ENCODE data around the gene ARID5B.

The ARID5B gene, protein sequence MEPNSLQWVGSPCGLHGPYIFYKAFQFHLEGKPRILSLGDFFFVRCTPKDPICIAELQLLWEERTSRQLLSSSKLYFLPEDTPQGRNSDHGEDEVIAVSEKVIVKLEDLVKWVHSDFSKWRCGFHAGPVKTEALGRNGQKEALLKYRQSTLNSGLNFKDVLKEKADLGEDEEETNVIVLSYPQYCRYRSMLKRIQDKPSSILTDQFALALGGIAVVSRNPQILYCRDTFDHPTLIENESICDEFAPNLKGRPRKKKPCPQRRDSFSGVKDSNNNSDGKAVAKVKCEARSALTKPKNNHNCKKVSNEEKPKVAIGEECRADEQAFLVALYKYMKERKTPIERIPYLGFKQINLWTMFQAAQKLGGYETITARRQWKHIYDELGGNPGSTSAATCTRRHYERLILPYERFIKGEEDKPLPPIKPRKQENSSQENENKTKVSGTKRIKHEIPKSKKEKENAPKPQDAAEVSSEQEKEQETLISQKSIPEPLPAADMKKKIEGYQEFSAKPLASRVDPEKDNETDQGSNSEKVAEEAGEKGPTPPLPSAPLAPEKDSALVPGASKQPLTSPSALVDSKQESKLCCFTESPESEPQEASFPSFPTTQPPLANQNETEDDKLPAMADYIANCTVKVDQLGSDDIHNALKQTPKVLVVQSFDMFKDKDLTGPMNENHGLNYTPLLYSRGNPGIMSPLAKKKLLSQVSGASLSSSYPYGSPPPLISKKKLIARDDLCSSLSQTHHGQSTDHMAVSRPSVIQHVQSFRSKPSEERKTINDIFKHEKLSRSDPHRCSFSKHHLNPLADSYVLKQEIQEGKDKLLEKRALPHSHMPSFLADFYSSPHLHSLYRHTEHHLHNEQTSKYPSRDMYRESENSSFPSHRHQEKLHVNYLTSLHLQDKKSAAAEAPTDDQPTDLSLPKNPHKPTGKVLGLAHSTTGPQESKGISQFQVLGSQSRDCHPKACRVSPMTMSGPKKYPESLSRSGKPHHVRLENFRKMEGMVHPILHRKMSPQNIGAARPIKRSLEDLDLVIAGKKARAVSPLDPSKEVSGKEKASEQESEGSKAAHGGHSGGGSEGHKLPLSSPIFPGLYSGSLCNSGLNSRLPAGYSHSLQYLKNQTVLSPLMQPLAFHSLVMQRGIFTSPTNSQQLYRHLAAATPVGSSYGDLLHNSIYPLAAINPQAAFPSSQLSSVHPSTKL

DNA sequence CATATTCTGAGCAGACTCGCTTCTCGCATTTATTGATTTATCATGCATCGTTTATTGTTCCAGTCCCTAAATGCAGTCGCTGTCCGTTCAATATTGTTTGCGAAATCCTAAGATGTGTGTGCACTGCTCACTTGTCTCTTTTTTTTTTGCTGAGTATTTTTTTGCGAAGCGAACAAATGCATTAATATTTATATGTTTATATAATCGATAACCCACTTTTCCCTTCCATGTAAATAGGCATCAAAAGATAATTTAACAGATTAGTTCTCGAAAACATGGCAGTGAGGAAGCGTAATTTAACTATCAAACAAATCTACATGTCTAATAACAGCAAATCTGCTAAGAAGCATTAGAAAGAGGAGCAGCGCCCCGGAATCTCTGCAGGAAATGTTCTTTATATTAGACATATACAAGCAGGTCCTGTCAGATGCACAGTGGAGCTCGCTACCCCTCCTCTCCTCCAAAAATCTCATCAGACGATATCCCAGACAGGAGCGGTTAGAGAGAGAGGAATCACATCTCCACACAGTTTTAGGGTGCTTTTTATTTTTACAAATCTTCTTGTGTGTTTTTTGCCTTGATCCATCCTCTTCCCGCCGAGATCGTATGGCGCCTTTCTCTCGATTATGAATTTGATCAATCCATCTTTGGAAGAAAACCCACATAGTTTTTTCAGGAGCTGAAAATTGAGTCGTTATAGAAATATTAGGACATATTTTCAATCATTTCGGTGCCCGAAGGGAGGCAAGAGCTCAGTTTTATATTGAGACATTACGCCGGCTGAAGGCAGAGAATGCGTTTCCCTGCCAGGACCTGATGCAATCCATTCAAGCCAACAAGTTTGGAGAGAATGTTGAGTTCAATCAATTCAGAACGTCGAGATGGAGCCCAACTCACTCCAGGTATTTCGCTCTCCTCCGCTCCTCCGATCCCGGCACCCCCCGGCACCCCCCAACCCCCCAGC lies at the start of gene ARID5B:
Gene ARID5B, plus strand, starts transcription at position 871 of the 964 bp plus-strand sequence. Its CDS starts 11 bp downstream, at position 882.
- TF ChIP-seq NFRKB (IDR thresholded peaks at IDR 0.05) (no peak), TARDBP (IDR thresholded peaks at IDR 0.05) (no peak), ELF4 (IDR thresholded peaks at IDR 0.05) (no peak), HDGF (IDR thresholded peaks at IDR 0.05; ENCODE audit: borderline replicate concordance) (no peak), BHLHE40 (IDR thresholded peaks at IDR 0.05; ENCODE audit: borderline replicate concordance) (no peak), FOXK2 (IDR thresholded peaks at IDR 0.05) (no peak), FOXM1 (IDR thresholded peaks at IDR 0.05; ENCODE audit: borderline replicate concordance) (no peak), SP1 (IDR thresholded peaks at IDR 0.05) (no peak), L3MBTL2 (conservative IDR thresholded peaks at IDR 0.05) (no peak), SUZ12 (IDR thresholded peaks at IDR 0.05) (no peak), ZNF384 (IDR thresholded peaks at IDR 0.05) (no peak), FOXA1 (IDR thresholded peaks at IDR 0.05) (no peak), LEF1 (IDR thresholded peaks at IDR 0.05; ENCODE audit: borderline replicate concordance) (no peak)
- TF ChIP-seq, protein P1, sequence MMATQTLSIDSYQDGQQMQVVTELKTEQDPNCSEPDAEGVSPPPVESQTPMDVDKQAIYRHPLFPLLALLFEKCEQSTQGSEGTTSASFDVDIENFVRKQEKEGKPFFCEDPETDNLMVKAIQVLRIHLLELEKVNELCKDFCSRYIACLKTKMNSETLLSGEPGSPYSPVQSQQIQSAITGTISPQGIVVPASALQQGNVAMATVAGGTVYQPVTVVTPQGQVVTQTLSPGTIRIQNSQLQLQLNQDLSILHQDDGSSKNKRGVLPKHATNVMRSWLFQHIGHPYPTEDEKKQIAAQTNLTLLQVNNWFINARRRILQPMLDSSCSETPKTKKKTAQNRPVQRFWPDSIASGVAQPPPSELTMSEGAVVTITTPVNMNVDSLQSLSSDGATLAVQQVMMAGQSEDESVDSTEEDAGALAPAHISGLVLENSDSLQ (IDR thresholded peaks at IDR 0.05) = no peak
- CTCF ChIA-PET = interaction anchor here (0.7 kb wide), 1 partner anchor 208 kb away, joined by 3 read pairs; no protein-coding TSS in a partner anchor
- peak; percentile 65 for DNase-seq (ENCODE audit: extremely low spot score)
- POLR2A ChIA-PET = interaction anchor here (1.2 to 2.7 kb wide), 2 partner anchors 149 to 368 kb away, joined by 3 to 10 read pairs; partner anchors contain the start of gene RTKN2

DNA sequence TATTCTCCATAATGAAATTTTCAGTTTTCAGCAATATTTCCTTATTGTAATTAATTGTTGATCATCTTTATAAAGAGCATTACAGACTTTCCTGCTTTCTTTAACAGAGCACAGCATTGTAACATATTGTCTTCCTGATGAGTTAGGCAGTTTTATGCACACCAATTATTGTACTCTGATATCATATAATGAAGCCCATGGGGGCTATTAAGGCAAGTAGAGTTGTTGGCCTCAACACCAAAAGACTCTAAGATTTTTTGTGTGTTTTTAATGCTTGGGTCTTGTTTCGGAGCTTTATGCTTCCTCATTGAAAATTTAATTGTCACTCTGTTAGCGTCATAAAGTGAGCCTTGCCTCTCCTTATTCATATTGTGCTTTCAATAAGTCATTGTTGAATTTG lies 49.2 kb upstream of the ARID5B start:
- no peak for DNase-seq (ENCODE audit: extremely low spot score)
- ChIA-PET POLR2A (no interaction called here), CTCF (no interaction called here)
- TF ChIP-seq ELF4 (IDR thresholded peaks at IDR 0.05) (no peak), FOXK2 (IDR thresholded peaks at IDR 0.05) (no peak), BHLHE40 (IDR thresholded peaks at IDR 0.05; ENCODE audit: borderline replicate concordance) (no peak), ARNT (IDR thresholded peaks at IDR 0.05) (no peak)

DNA sequence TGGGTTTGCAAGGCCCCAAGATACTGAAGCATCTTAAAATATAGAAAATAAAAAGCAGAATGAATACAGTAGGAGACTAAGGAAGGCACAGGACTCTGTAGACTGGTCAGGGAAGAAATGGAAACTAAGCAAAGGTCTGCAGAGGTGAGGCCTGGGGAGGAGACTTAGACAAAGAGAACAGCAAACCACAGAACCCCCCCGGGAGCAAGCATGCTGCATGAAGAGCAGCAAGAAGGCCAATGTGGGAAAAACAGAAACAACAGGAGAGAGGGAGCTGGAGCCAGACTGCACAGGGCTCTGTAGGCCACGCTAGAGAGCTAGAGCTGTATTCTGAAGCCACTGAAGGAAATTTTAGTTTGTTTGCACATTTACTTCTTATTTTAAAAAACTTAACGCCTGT lies 45.7 kb upstream of the ARID5B start:
- no peak for TF ChIP-seq SUZ12 (IDR thresholded peaks at IDR 0.05)
- TF ChIP-seq NFRKB (IDR thresholded peaks at IDR 0.05) = no peak
- no peak for TF ChIP-seq BHLHE40 (IDR thresholded peaks at IDR 0.05; ENCODE audit: borderline replicate concordance)
- TF ChIP-seq CTBP1 (IDR thresholded peaks at IDR 0.05; ENCODE audit: borderline replicate concordance) = no peak
- TF ChIP-seq, protein P1 (IDR thresholded peaks at IDR 0.05) = no peak
- no peak for TF ChIP-seq LEF1 (IDR thresholded peaks at IDR 0.05; ENCODE audit: borderline replicate concordance)
- TF ChIP-seq L3MBTL2 (conservative IDR thresholded peaks at IDR 0.05) = no peak
- no peak for TF ChIP-seq SP1 (IDR thresholded peaks at IDR 0.05)
- TF ChIP-seq ARNT (IDR thresholded peaks at IDR 0.05) = no peak
- TF ChIP-seq FOXK2 (IDR thresholded peaks at IDR 0.05) = no peak
- TF ChIP-seq HDGF (IDR thresholded peaks at IDR 0.05; ENCODE audit: borderline replicate concordance) = no peak
- TF ChIP-seq ZNF384 (IDR thresholded peaks at IDR 0.05) = no peak
- TF ChIP-seq TARDBP (IDR thresholded peaks at IDR 0.05) = no peak
- no peak for TF ChIP-seq FOXM1 (IDR thresholded peaks at IDR 0.05; ENCODE audit: borderline replicate concordance)
- CTCF ChIA-PET = no interaction called here
- POLR2A ChIA-PET = no interaction called here
- no peak for DNase-seq (ENCODE audit: extremely low spot score)

DNA sequence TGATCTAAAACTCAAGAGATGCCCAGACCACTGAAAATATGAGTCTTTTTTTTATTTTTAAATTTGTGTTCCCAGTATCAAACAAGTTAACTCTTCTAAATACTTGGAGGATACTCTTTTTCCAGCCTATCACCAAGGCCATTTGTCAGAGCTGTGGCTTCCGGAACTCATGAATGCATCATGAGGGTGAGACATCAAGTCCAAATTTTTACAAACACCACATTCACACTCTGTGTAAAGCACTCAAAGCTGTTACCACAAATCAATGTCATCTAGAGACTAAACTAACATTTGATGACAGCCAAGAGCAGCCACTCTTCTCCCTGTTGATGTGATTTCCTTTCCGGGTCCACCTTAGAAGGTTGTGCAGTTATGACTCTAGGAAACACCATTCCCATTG lies 43.8 kb upstream of the ARID5B start:
- TF ChIP-seq HDGF (IDR thresholded peaks at IDR 0.05; ENCODE audit: borderline replicate concordance) (no peak), NFRKB (IDR thresholded peaks at IDR 0.05) (no peak), FOXM1 (IDR thresholded peaks at IDR 0.05; ENCODE audit: borderline replicate concordance) (no peak), LEF1 (IDR thresholded peaks at IDR 0.05; ENCODE audit: borderline replicate concordance) (no peak), L3MBTL2 (conservative IDR thresholded peaks at IDR 0.05) (no peak), TARDBP (IDR thresholded peaks at IDR 0.05) (no peak), BHLHE40 (IDR thresholded peaks at IDR 0.05; ENCODE audit: borderline replicate concordance) (no peak), ARNT (IDR thresholded peaks at IDR 0.05) (no peak)
- no peak for DNase-seq (ENCODE audit: extremely low spot score)
- POLR2A ChIA-PET = no interaction called here
- CTCF ChIA-PET = no interaction called here

DNA sequence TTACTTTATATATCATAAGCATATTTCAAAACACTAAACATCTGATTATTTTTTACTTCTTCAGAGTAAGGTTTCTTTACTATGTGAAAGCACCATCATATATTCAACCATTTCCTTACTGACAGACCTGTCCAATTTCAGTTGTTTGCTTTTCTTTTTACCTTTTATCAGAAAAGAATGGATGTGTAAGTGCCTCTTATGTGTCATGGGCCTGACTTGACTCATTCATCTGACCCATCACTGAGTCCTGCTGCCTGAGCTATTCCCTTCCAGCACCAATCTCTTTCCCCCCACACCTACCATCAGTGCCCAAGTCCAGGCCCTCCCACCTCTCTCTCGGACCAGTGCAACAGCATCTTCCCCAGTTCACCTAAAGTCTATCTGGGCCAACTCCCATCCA lies 41.7 kb upstream of the ARID5B start:
- DNase-seq (ENCODE audit: extremely low spot score) = no peak
- TF ChIP-seq TARDBP (IDR thresholded peaks at IDR 0.05) (no peak), L3MBTL2 (conservative IDR thresholded peaks at IDR 0.05) (no peak), HDGF (IDR thresholded peaks at IDR 0.05; ENCODE audit: borderline replicate concordance) (no peak), SUZ12 (IDR thresholded peaks at IDR 0.05) (no peak), FOXA1 (IDR thresholded peaks at IDR 0.05) (no peak), CTBP1 (IDR thresholded peaks at IDR 0.05; ENCODE audit: borderline replicate concordance) (no peak), FOXK2 (IDR thresholded peaks at IDR 0.05) (no peak), SP1 (IDR thresholded peaks at IDR 0.05) (no peak), ARNT (IDR thresholded peaks at IDR 0.05) (no peak), FOXM1 (IDR thresholded peaks at IDR 0.05; ENCODE audit: borderline replicate concordance) (no peak), BHLHE40 (IDR thresholded peaks at IDR 0.05; ENCODE audit: borderline replicate concordance) (no peak), ZNF384 (IDR thresholded peaks at IDR 0.05) (no peak), LEF1 (IDR thresholded peaks at IDR 0.05; ENCODE audit: borderline replicate concordance) (no peak), ELF4 (IDR thresholded peaks at IDR 0.05) (no peak), NFRKB (IDR thresholded peaks at IDR 0.05) (no peak)
- TF ChIP-seq, protein P1 (IDR thresholded peaks at IDR 0.05) = no peak
- POLR2A ChIA-PET = no interaction called here
- CTCF ChIA-PET = no interaction called here

Measured in HEK293T (cell line).